ENCODE measurements around the gene NPFF.
"Not testable (repeated sequence)": the region's sequence is repeated elsewhere in the genome, so short reads cannot be mapped to it uniquely, and the experiment has no call there.

The NPFF gene

DNA sequence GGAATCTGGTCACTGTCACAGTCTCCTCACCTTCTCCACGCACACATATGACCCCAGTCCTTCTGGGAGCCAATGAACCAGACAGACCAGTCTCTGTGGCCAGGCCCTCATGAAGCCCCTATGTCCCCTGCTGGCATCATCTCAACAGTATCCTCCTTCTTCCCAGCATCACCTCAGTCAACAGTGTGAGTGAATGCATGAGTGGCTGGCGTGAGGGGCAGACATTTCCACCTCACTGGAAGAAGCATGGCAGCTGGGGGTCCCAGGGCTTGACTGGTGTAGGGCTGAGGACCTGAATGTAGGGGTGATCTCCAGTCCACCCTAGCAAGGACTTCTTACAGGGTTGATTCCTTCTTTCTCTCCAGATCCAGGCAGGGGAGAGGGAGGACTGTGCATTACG is 9.8 kb downstream of the NPFF start:
- no peak for DNase-seq

DNA sequence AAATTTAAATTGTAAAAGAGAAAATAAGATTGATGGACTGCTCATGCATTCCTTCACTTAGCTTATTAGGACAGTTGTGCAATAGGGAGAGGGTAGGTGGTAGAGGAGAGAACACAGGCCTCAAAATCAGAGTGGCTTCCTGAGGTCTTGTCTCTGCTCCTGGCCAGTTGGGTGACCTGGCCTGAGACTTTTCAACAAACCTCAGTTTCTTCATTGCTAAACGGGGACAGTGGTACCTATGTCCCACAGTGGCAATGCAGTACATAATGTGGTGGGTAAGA is 10.6 kb downstream of the NPFF start:
- no peak for DNase-seq

DNA sequence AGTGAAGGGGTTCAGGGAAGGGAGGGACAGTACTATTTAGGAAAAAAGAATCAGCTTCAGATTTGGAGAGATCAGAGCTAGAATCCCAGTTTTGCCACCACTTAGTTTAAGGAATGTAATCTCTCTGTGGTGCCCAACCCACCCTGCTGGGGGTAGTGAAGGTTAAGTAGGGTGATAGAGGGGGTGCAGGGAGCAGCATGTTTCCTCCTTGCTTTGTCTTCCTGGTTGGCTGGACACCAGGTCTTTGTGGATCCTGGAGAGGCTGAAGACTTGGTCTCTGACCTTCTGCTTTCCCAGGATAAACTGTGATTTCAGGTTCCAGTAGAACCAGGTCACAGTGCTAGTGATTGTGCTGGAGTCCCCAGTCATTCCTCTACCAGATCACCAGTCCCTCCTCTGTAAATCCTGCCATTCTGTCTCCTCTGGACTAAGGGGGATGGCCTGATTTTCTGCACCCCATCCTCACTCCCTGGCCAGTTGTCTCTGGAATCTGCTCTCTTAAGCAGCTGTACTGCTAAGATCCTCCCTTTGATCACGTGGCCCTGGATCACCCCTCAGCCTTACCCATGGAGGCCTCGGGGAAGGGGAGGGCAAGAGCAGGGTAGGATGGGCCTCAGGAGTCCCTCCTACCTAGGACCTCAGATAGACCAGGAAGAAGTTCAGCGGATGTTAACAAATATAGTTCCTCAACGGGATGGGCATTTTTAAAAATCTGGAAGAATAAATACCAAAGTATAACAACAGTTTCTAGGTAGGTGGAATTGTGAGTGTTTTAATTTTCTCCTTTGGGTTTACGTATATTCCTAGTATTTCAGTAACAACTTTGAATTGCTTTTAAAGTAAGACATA is 11.2 kb downstream of the NPFF start:
- peak in 12 of 58 donors; percentile 9 to 39 (median 22) for DNase-seq

DNA sequence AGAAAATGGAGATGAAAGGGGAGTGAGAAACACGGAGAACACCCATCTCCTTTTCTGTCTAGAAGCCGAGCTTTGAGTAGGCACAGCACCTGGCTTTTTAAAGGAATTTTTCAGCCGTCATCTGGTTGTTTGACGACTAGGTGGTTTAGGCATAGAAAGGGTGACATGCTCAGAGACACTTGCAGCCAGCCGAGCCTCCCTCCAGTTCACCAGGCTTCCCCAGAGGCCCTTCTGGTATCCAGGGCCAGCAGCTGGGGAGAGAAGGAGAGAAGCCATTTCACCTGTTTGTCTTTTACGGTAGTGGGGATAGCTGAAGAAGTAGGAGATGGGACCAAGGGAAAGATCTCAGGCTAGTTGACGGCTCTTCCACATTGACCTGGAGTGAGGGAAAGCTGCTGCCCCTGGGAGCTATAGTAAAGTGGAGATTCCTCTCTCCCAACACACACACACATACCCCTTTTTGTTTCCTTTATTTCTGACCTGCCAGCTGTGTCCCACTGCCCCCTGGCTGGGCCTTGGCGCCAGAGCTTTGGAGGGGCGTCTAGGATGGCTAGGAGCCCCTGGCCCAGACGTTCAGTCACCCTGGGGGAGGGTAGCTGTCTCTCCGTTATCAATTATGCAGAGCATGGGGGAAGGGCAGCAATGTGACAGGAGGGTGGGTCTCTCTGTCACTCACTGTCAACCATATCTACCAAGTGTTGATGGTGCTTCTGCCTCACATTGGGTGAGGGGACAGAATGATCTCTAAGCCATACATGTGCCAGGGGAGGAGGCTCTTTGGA is 13.5 kb downstream of the NPFF start:
- peak in 2 of 58 donors; percentile 36 to 42 for DNase-seq

DNA sequence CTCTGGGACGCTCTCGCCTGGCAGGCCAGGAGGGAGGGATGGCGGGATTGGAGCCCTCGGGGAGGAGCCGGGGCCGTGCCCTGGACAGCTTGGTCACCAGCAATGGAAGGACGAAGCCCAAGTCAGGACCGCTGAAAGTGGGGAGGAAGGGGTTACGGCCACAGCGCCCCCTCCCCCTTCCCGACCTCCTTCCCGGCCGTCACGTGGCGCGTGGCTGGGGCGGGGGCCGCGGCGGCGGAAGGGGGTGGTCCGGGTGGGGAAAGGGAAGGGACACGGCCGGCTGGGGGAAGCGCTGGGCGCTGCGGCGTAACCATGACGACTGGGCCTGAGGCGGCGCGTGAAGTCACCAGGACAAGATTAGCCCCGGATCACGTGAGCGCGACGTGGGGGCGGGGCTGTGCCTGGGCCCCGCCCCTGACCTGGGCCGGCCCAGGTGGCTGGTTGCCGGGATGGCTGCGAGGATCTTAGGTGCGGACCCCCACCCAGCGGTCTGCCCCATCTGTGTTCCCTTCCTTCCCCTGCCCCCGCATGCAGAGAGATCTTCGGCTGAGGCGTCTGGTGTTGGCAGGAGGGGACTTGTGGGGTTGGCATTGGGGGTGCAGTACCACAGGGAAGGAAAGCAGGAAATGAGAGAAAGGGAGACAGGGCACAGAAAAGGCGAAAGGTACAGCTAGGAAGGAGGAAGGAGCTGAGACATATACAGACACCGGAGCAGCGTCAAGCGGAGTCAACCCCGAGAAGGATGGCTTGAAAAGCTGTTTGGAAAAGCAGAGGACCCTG is 14.3 kb downstream of the NPFF start:
- peak; percentile 54 to 97 (median 93) for DNase-seq

- peak in 1 of 58 donors; percentile 15 for DNase-seq
These were observed 15.1 kb downstream of the NPFF start for GRCh38 chr12:53492188-53492587.

DNA sequence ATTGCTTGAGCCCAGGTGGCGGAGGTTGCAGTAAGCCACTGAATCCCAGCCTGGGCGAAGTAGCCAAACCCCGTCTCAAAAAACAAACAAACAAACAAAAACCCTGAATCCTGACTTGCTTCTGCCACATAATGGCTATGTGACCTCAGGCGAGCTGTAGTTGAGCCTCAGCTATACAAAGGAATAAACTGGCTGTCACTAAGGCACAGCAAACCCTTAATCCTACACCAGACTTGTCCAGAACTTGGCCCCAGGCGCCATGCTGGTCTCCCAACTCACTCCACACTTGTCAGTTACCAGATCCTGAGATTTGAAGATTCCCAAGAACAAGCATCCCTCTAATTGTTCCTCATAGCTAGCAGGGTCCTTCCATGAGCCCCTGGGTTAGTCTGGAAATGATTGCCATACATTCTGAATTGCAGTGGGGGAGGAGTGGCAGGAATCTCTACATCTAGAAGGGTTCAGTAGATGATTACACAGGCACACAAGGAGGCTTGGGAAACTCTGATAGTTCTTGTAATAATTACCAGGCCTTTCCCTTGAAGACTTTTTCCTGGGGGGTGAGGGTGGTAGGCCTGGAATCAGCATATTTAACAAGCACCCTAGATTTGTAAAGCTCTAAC is 17.9 kb downstream of the NPFF start:
- DNase-seq = no peak

GRCh38 chr12:53486736-53487487 is 20.4 kb downstream of the NPFF start:
- no peak for DNase-seq

- no peak for DNase-seq
These were observed 21.1 kb downstream of the NPFF start for GRCh38 chr12:53485955-53486735.

DNA sequence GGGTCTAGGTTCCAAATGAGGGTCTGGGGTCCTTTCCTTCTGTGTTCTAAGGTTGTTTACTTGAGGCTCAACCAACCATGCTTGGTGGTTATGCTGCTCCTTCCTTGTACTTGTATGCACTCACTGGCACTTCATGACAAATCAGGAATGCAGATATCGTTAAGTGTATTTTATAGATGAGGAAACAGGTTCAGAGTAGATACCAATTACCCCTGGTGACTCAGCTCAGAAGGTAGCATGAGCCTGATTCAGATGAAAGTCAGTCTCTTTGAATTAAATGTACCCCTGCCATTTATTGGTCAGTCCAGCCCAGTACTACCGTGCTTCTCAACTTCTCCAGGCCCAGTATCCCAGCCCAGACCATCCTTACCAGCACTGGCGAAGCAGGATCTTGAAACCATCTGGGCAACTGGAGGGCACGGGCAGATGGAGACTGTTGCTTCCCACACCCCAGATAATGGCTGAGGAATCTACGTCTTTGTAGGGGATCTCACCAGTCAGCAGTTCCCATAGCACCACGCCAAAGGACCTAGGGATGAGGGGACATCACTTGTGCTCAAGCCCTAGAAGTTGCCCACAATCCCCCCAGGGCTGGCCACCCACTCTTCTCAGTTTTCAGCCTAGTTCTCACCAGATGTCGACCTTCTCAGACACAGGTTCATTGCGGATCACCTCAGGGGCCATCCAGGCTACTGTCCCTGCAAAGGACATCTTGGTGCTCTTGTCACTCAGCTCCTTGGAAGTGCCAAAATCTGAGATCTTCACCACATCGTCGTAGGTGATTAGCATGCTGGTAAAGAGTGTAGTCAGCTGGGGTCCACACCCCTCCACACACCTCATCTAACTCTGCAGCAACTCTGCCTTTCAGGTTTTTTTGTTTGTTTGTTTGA is 22.4 kb downstream of the NPFF start:
- no peak for DNase-seq

GRCh38 chr12:53483979-53484377 is 23.3 kb downstream of the NPFF start:
- no peak for DNase-seq

GRCh38 chr12:53483225-53483978 is 23.9 kb downstream of the NPFF start:
- DNase-seq = no peak

DNA sequence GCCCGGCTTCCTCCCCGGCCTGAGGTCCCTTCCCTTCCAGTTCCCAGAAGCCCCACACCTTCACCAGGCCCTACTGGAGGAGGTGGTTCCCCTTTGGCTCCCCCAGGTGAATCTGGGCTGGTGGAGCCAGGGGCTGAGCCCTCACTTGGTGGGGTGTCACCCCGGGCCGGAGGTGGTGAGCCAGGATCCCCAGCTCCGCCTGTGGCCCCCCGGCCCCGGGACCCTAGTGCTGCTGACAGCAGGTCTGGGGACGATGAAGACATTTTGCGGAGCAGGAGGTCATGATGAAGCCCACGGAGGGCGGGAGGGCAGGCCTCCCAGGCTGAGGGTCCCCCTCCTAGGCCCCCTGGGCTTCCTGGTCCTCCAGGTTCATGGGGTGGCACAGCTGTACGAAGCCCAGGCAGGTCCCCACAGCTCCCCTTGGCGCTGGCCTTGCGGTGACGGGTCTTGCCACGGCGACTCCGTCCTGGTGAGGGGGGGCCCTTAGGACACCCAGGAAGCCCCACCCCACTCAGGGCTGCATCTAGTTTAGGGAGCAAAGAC is 24.6 kb downstream of the NPFF start:
- DNase-seq = no peak

GRCh38 chr12:53481939-53482586 is 25.2 kb downstream of the NPFF start:
- DNase-seq = no peak

DNA sequence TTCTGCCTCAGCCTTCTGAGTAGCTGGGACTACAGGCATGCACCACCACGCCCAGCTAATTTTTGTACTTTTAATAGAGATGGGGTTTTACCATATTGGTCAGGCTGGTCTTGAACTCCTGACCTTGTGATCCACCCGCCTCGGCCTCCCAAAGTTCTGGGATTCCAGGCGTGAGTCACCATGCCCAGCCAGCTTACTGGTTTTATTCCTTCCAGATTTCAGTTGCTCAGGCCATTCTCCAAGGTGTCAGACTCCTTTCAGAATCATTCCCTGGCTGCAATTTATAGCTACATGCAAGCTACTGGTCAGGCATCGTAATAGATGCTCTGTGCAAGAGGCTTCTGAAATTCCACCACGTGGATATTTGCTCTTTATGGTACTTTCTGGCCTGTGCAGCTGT is 25.8 kb downstream of the NPFF start:
- not testable (repeated sequence) for DNase-seq

DNA sequence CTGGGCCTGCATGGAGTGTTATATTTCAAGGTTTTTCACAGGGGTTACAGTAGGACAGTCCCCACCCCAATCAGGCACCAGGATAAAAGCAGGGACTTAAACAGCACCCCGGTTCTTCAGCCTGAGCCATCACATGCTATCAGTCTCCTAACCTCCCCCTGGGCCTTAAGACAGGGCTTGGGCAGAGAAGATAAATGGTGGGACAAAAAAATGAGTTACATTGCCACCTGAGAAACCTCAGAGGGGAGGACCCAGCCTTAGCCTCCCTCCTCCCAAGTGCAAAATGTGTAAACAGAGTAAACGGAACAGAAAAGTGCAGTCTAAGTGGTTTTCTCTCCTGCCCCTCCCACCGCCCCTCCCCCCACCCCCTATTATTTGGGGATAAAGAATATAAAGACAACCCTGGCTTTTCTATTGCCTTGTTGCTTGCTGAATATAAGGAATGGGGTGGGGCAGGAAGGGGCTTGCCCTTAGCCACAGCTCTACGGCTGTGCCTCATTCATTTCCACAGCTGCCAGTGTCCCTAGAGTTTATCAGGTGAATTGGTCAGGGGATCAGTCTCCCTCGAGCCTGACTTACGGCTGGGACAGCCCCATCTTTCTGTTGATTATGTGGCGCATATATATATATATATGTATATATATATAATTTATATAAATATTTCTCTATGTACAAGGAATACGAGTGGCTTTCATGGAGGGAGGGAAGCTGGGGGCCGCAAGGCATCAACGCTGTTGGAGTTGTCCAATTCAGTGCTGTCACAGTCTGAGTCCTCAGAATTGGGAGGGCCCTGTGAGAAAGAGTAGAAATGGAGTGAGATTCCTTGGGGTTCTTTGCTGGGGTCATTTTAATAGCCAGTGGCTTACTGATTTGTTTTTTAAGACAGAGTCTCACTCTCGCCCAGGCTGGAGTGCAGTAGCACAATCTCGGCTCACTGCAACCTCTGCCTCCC is 26.5 kb downstream of the NPFF start:
- no peak for DNase-seq
